OCI-LY3 (cell line): ENCODE data around the gene KLHL1.

Source experiments
- CTCF ChIP-seq: fragments of 200-600, 300-600 bp; sonication (generic); IDR thresholded peaks from 2 replicates; pipeline ENCODE4 v1.5.1; 2014; ENCODE audit warnings: antibody characterized with exemption, low read length, low read depth
- EZH2phosphoT487 ChIP-seq: fragments of 200-600 bp; shearing (Covaris generic); IDR thresholded peaks from 2 replicates; pipeline ENCODE4 v1.6.1; 2018; ENCODE audit warnings: antibody characterized with exemption, mixed run types, low read depth

DNA sequence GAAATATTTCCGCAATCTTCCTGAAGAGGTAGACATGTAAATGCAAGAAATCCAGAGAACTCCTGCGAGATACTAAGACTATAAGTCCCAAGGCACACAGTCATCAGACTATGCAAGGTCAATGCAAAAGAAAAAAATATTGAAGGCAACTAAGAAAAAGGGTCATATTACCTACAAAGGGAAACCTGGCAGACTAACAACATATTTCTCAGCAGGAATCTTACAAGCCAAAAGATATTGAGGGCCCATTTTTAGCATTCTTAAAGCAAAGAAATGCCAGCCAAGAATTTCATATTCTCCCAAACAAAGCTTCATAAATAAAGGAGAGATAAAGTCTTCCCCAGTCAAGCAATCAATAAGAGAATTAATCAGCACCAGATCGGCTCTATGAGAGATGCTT is 299.1 kb downstream of the KLHL1 start:
- no peak for TF ChIP-seq EZH2phosphoT487
- no peak for TF ChIP-seq CTCF
